HG03060 (cell line): ENCODE measurements around the gene RAB11A.

ENCODE experiments used
- ATAC-seq: cut with Tn5 transposase; IDR thresholded peaks from one replicate; pipeline ENCODE4 v1.9.1; 2021; ENCODE audit warnings: low read depth, moderate number of reproducible peaks; ENCODE audit not compliant: unreplicated experiment

RAB11A gene

DNA sequence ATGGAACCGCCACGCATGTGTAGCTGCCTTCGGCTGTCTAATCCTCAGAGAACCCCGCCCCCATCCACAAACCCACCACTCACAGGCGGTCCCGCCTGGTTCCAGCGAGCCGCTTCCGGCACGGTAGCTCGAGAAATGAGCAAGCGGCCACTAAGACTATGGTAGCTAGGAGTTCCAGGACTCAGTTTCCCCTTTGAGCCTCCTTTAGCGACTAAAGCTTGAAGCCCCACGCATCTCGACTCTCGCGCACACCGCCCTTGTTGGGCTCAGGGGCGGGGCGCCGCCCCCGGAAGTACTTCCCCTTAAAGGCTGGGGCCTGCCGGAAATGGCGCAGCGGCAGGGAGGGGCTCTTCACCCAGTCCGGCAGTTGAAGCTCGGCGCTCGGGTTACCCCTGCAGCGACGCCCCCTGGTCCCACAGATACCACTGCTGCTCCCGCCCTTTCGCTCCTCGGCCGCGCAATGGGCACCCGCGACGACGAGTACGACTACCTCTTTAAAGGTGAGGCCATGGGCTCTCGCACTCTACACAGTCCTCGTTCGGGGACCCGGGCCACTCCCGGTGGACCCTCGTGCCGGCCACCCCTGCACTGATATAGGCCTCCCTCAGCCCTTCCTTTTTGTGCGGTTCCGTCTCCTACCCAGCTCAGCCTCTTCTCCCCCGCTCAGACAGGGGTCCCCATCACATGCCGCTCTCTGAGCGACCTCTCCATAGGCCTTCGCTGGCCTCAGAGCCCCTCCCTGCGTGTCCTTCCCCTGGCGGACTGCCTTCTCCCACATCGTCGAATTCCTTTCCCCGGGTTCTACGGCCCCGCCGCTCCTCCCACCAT, at the start of gene RAB11A:
TSS of gene RAB11A (plus strand) at position 366 of the 828 bp plus-strand sequence. CDS start at position 461, 95 bp downstream.
- ATAC-seq: peak; percentile 62

GRCh38 chr15:65819563-65819960, 49.7 kb upstream of the RAB11A start:
- no peak for ATAC-seq

DNA sequence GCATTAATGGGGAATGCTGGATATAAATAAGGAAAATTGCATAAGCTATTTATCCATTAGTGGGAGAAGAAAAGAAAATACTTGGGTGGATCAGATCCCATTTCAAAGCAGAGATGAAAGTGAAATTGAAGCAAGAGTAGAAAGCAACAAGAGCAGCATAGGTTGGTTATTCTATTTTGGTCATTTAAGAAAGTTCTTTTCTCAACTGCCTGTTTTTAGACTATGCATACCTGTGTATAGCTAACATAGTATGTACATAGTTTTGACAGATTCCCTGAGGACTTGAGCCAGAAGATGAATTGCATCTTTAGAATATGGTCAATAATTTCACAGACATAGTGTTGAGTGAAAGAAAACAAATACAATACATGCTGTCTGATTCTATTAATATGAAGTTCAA, 48.2 kb upstream of the RAB11A start:
- no peak for ATAC-seq

GRCh38 chr15:65822316-65822715, 47.0 kb upstream of the RAB11A start:
- no peak for ATAC-seq

DNA sequence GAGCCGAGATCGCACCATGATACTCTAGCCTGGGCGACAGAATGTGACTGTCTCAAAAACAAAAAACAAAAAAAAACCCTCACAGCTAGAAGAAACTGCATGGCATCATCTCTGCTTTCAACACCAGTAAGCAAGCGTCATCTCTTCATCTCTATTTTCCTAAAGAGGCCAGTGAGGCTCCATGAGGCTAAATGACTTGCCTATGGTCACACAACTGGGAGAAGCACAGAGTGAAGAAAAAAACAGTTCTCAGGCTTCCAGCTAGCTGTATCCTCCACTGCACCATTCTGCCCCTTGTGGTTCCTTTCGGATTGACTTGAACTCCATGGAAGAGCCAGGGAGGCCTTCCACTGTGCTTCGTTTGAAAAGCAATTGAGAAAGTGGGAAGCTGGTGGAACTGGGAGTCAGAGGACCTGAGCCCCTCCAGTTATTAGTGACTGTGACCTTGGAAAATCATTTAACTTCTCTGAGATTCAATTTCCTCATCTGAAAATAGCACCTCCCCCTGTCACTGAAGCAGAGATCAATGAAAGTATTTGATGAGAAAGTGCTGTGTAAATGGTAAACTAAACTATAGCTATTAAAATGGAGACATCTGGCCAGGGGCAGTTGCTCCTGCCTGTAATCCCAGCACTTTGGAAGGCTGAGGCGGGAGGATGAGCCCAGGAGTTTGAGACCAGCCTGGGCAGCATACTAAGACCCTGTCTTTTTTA, 45.1 kb upstream of the RAB11A start:
- no peak for ATAC-seq

DNA sequence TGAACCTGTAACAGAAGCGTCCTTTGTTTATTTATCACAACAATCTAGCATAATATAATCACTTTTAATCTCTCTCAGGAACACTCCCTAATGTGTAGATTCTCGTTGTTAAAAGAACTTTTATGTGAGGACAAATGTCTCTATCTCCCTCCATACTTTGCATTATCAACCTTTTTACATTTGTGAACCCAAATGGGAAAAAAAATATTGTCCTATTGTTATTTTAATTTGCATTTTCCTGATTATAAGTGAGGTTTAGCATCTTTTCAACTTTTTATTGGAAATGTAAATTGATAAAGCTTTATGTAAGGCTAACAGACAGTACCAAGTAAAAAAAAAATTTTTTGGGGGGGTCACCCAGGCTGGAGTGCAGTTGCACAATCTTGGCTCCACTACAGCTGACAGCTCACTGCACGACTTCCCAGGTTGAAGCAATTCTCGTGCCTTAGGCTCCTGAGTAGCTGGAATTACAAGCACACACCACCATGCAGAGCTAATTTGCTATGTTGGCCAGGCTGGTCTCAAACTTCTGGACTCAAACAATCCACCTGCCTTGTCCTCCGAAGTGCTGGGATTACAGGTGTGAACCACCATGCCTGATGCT, 44.2 kb upstream of the RAB11A start:
- no peak for ATAC-seq

GRCh38 chr15:65827065-65827464, 42.2 kb upstream of the RAB11A start:
- no peak for ATAC-seq

GRCh38 chr15:65828585-65828984, 40.7 kb upstream of the RAB11A start:
- ATAC-seq: no peak

GRCh38 chr15:65829130-65829764, 40.0 kb upstream of the RAB11A start:
- no peak for ATAC-seq

DNA sequence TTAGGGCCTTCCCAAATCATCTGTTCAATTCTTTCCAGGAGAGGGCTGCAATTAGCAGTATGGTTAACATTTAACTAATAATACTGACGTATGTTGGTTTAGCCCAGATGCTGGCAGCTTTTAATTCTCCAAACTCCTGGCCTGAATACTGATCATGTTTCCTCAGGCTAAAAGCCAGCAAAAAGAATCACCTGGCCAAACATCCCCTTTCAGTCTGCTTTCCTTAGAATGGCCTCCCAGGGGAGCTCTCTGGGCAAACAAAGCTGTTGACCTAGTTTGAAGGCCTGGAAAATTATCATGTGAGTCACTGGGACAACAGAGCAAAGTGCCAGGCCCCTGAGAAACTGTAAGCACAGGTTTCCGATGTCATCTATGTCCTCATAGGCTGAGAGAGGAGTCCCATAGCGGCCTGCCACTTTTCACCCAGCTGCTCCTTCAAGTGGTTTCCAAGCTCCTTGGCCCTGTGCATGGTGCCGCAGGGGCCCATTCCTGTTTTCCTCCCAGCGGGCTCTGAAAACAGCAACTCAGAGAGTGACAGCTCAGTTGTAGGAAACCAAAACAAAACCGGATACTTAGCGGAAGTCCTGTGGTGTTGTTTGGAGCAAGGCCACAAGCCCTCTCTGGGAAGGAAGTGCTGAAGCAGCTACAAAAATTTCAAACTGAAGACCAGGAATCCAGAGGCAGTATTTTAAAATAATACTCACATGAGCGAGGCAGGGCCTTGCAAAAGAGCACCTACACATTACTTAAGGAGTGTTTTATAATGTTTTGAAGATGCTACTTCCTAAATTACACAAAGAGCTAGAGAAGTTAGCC, 36.5 kb upstream of the RAB11A start:
- ATAC-seq: no peak

GRCh38 chr15:65833501-65834205, 35.6 kb upstream of the RAB11A start:
- ATAC-seq: no peak

- ATAC-seq: no peak
Measured at GRCh38 chr15:65834603-65835282, 34.5 kb upstream of the RAB11A start.

- no peak for ATAC-seq
Measured at GRCh38 chr15:65835447-65835846, 33.8 kb upstream of the RAB11A start.

DNA sequence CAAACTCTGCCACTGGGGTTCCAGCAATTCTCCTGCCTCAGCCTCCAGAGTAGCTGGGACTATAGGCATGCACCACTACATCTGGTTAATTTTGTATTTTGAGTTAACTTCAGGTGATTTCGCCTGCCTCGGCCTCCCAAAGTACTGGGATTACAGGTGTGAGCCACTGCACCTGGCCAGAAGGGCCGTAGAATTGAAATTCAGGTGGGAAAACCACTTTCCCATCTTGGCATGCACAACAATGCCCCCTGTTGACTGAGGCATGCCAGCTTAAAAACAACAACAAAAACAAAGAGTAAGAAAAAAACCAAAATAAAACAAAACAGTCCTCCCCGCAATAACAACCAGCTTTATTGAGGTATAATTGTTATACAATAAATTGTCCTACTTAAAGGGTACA, 32.6 kb upstream of the RAB11A start:
- no peak for ATAC-seq

DNA sequence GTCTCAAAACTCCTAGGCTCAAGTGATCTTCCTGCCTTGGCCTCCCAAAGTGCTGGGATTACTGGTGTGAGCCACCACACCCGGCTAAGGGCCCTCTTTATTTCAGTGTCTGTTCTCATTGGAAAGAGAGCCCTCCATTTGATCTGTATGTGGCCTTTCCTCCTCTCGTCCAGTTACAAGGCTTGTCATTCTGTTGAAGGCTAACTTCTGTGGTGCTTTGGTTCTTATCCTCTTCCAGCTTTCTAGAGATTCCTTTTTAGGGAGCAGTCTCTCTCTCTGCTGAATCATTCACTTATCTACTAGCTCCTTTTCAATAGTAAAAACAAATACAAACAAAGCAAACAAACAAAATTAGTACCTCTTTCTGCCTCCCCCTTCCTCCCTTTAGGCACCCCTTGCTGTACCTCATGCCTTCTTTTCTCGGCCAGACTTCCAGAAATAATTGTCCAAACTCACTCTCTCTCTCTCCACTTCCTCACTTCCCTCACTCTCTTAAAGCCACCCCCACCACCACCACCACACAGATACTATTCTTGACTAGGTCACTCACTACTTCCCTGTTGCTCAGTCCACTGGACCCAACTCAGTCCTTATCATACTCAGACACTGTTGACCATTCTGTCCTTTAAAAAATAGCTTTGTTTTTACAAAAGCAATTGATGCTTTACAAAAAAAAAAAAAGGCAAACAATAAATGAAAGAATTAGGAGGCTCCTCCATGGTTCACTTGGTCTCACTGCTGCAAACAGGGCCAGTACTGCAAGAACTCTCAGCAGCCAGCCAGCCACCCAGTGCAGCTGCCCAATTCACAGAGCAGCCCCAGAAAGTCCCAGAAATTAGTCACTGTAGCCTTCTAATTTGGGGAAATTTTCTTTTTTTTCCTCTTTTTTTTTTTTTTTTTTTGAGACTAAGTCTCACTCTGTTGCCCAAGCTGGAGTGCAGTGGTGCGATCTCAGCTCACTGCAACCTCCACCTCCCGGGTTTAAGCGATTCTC, 31.7 kb upstream of the RAB11A start:
- no peak for ATAC-seq

- no peak for ATAC-seq
Measured at GRCh38 chr15:65839354-65839901, 29.9 kb upstream of the RAB11A start.

DNA sequence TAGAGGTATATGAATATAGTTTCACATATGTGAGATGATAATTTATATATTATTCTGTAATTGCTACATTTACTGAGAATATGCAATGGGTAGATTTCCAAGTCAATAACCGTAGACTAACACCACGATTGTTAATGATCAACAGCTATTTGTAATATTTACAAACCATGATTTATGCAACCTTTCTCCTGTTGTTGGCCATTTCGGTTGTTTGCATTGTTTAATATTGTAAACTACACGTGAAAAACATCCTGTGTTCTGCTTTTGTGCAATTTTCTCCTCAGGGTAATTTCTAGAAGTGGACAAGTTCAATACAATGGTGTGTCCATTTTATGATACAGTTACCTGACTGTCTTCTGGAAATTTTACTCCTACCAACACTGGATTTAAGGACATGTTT, 29.3 kb upstream of the RAB11A start:
- no peak for ATAC-seq
